Hepatocyte (in vitro differentiated cells): ENCODE data around the gene WNT1.

Experiments used
- EZH2 ChIP-seq: fragments of 200-600 bp; sonication (generic); IDR thresholded peaks from 2 replicates; pipeline ENCODE4 v1.6.1; 2016; ENCODE audit warnings: antibody characterized with exemption, mild to moderate bottlenecking, borderline replicate concordance
- EZH2phosphoT487 ChIP-seq: fragments of 200-600 bp; sonication (generic); IDR thresholded peaks from one replicate; pipeline ENCODE4 v1.6.1; 2018; ENCODE audit warnings: antibody characterized with exemption, mild to moderate bottlenecking, low read depth, moderate library complexity; ENCODE audit not compliant: unreplicated experiment, severe bottlenecking
- TF ChIP-seq, protein P1 (sequence below): fragments of 200-600 bp; sonication (generic); IDR thresholded peaks from 2 replicates; pipeline ENCODE4 v1.5.1; 2016; ENCODE audit warnings: antibody characterized with exemption, mild to moderate bottlenecking; ENCODE audit not compliant: poor library complexity

DNA sequence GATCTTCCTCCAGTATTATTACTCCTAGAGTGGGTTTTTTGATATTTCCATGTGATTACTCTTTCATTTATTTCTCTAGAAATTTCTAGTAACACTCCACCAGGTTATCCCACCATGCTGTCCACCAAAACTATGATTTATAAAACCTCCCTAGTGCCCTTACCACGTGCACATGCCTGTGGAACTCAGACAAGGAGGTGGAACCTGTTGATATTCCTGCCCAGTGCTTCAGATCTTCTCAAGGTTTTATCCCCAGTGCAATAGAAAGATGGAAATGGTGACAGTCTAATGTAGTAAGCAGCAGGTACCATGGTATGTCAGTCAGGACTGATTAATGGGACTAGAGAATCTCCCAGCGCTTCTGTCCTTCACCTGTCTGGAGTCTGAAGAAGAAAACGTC, 17.3 kb upstream of the WNT1 start:
- TF ChIP-seq, protein P1, sequence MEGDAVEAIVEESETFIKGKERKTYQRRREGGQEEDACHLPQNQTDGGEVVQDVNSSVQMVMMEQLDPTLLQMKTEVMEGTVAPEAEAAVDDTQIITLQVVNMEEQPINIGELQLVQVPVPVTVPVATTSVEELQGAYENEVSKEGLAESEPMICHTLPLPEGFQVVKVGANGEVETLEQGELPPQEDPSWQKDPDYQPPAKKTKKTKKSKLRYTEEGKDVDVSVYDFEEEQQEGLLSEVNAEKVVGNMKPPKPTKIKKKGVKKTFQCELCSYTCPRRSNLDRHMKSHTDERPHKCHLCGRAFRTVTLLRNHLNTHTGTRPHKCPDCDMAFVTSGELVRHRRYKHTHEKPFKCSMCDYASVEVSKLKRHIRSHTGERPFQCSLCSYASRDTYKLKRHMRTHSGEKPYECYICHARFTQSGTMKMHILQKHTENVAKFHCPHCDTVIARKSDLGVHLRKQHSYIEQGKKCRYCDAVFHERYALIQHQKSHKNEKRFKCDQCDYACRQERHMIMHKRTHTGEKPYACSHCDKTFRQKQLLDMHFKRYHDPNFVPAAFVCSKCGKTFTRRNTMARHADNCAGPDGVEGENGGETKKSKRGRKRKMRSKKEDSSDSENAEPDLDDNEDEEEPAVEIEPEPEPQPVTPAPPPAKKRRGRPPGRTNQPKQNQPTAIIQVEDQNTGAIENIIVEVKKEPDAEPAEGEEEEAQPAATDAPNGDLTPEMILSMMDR = no peak
- TF ChIP-seq EZH2 (no peak), EZH2phosphoT487 (no peak)
